T-cell (primary cell): ENCODE measurements around the gene GTF2A1. TPM values are rescaled to one million over a fixed set of nuclear protein-coding genes. Genes with fewer than 3 reads are reported as not detected.
A peak's percentile ranks its signal among the peaks of the same experiment; 100 is the strongest.

ENCODE experiments used
- ATAC-seq, 4 experiments: fragments of 200-7000 bp in 3 of 4; fragments of 150-1000 bp in 1 of 4; cut with Tn5 transposase; replicated peaks in 1 of 4; 1 replicate in 3 of 4; 2 replicates in 1 of 4; pipeline ENCODE4 v1.10.0; 2021; ENCODE audit warnings: moderate library complexity in 3 of 4, mild to moderate bottlenecking in 2 of 4, moderate number of reproducible peaks in 1 of 4
- CTCF ChIA-PET, 2 donors: fragments of 300-600 bp; sonication (Branson Sonifier 250); formaldehyde crosslinking; loops; one replicate each; lab custom pipeline; 2022; ENCODE audit warnings: antibody characterized with exemption in 2 of 2; lab: Charles Lee
- POLR2A ChIA-PET, 2 donors: fragments of 300-600 bp; sonication (Branson Sonifier 250); formaldehyde crosslinking; loops; one replicate each; lab custom pipeline; 2022; ENCODE audit warnings: antibody characterized with exemption in 2 of 2; lab: Charles Lee
- DNase-seq, 35 experiments: peaks; one replicate each; pipeline versions ENCODE4 v3.0.0 to v3.0.0-alpha.2; 2013 to 2023
- H3K27ac ChIP-seq: one replicate; pipeline ENCODE4 v1.5.1; 2013; ENCODE audit warnings: low read length
- H3K27me3 ChIP-seq, 2 experiments: replicated peaks in 1 of 2; 1 replicate in 1 of 2; 2 replicates in 1 of 2; pipeline versions ENCODE4 v1.6.1 to v1.7.0; 2013; ENCODE audit warnings: low read length in 1 of 2, mixed read lengths in 1 of 2; ENCODE audit not compliant: control insufficient read depth in 2 of 2, insufficient read depth in 2 of 2; ENCODE audit errors: extremely low read depth in 1 of 2
- H3K36me3 ChIP-seq, 2 donors: 1 replicate in 1 of 2; 2 replicates in 1 of 2; pipeline versions ENCODE4 v1.6.1 to v1.7.0; 2013; ENCODE audit warnings: low read length in 1 of 2; ENCODE audit not compliant: control insufficient read depth in 2 of 2, insufficient read depth in 1 of 2; ENCODE audit errors: extremely low read depth in 1 of 2
- H3K4me1 ChIP-seq, 2 experiments: 1 replicate in 1 of 2; 2 replicates in 1 of 2; pipeline versions ENCODE4 v1.6.1 to v1.7.0; 2013; ENCODE audit warnings: low read length in 2 of 2, mixed read lengths in 1 of 2; ENCODE audit not compliant: insufficient read depth in 2 of 2, control insufficient read depth in 1 of 2; ENCODE audit errors: extremely low read depth in 1 of 2
- H3K4me3 ChIP-seq, 2 donors: 1 replicate in 1 of 2; 2 replicates in 1 of 2; pipeline versions ENCODE4 v1.5.1 to v1.7.0; 2013; ENCODE audit warnings: mild to moderate bottlenecking in 2 of 2, low read length in 1 of 2, moderate library complexity in 1 of 2; ENCODE audit not compliant: control insufficient read depth in 1 of 2; ENCODE audit errors: extremely low read depth in 1 of 2
- H3K9me3 ChIP-seq: 2 replicates; pipeline ENCODE4 v1.7.0; 2013
- H3K27ac Mint-ChIP-seq, 2 donors: one replicate each; pipeline ENCODE4 v1.8.0; 2020 to 2021; ENCODE audit warnings: mild to moderate bottlenecking in 2 of 2, mixed read lengths in 2 of 2
- H3K27me3 Mint-ChIP-seq, 2 donors: one replicate each; pipeline ENCODE4 v1.8.0; 2021 to 2022; ENCODE audit warnings: mixed read lengths in 2 of 2
- H3K36me3 Mint-ChIP-seq: one replicate; pipeline ENCODE4 v1.8.0; 2021; ENCODE audit warnings: mixed read lengths
- H3K4me1 Mint-ChIP-seq, 3 donors: one replicate each; pipeline ENCODE4 v1.8.0; 2020 to 2022; ENCODE audit warnings: mixed read lengths in 3 of 3, mild to moderate bottlenecking in 1 of 3
- H3K4me3 Mint-ChIP-seq, 3 donors: one replicate each; pipeline ENCODE4 v1.8.0; 2020 to 2022; ENCODE audit warnings: mild to moderate bottlenecking in 3 of 3, mixed read lengths in 3 of 3, moderate library complexity in 3 of 3
- H3K9me3 Mint-ChIP-seq, 3 donors: one replicate each; pipeline ENCODE4 v1.8.0; 2020 to 2022; ENCODE audit warnings: mixed read lengths in 3 of 3
- WGBS: methylation state at CpG from one replicate; pipeline ENCODE4 v1.1.5; 2013; ENCODE audit warnings: missing lambda C conversion rate; ENCODE audit not compliant: insufficient coverage; 5-methylcytosine and 5-hydroxymethylcytosine counted together
- total RNA-seq, 35 experiments: library from RNA in 6 of 35; stranded (reverse) in 6 of 35; fragments of 120-200 nt in 1 of 35; gene quantifications; one replicate each; pipeline versions ENCODE4 v1.2.1 to v1.2.4 and lab custom pipeline; 2013 to 2026

GTF2A1 gene
- total RNA-seq, 5 donors from 2014 or later (not counting 1 experiment from before 2014, with no cell fraction given) = 21.2 to 34.1 (median 29.3) TPM

GRCh38 chr14:81179631-81180030, 41.1 kb downstream of the GTF2A1 start:
- ATAC-seq (no peak), DNase-seq (no peak)
- Mint-ChIP-seq H3K4me3 (no peak overlapping the region), H3K9me3 (no peaks in the 10 kb centered on the region), H3K27me3 (no peaks in the 10 kb centered on the region), H3K36me3 (peaks cover 32% of the 10 kb centered on the region), H3K27ac (peak overlapping the region in 1 of 2 donors; percentile 53), H3K4me1 (peaks cover 34 to 57% (median 38%) of the 10 kb centered on the region in 3 donors)
- H3K4me1 ChIP-seq = peaks cover 0 to 8% of the 10 kb centered on the region in 2 experiments
- H3K27me3 ChIP-seq = no peaks in the 10 kb centered on the region
- ChIA-PET POLR2A (interaction anchor here (0.5 to 1.5 kb wide), 4 partner anchors 32 to 50 kb away, joined by 3 read pairs; no protein-coding TSS in a partner anchor), CTCF (interaction anchor here (0.7 to 1.6 kb wide), 4 partner anchors 10 to 183 kb away, joined by 4 to 7 read pairs (median 5); partner anchors contain the start of gene GTF2A1 (in 1 of the 2))
- no peaks in the 10 kb centered on the region for H3K9me3 ChIP-seq
- WGBS = no CpG with 5 or more reads among the region's 2 CpGs
- peaks cover 0 to 31% of the 10 kb centered on the region in 2 donors for H3K36me3 ChIP-seq
- H3K4me3 ChIP-seq = no peak overlapping the region
- no peak overlapping the region for H3K27ac ChIP-seq

GRCh38 chr14:81178063-81178462, 42.7 kb downstream of the GTF2A1 start:
- peaks cover 23 to 48% (median 27%) of the 10 kb centered on the region in 3 donors for H3K4me1 Mint-ChIP-seq
- no peaks in the 10 kb centered on the region for H3K9me3 ChIP-seq
- peaks cover 26% of the 10 kb centered on the region for H3K36me3 Mint-ChIP-seq
- peaks cover 0 to 8% of the 10 kb centered on the region in 2 experiments for H3K4me1 ChIP-seq
- ChIA-PET POLR2A (interaction anchor here in 1 of 2 donors (1.2 kb wide), 1 partner anchor 41 kb away, joined by 4 read pairs; no protein-coding TSS in a partner anchor), CTCF (interaction anchor here in 1 of 2 donors (0.7 to 1.0 kb wide), 3 partner anchors 8 to 33 kb away, joined by 3 to 5 read pairs (median 4); no protein-coding TSS in a partner anchor)
- no peak overlapping the region for H3K4me3 Mint-ChIP-seq
- DNase-seq (no peak), ATAC-seq (no peak)
- no peaks in the 10 kb centered on the region for H3K9me3 Mint-ChIP-seq
- peak overlapping the region; percentile 45 for H3K27ac ChIP-seq
- H3K27ac Mint-ChIP-seq = peak overlapping the region; percentile 59 to 80
- H3K27me3 ChIP-seq = no peaks in the 10 kb centered on the region
- H3K36me3 ChIP-seq = peaks cover 0 to 15% of the 10 kb centered on the region in 2 donors
- H3K4me3 ChIP-seq = no peak overlapping the region
- no peaks in the 10 kb centered on the region for H3K27me3 Mint-ChIP-seq

GRCh38 chr14:81177225-81177624, 43.5 kb downstream of the GTF2A1 start:
- H3K4me3 ChIP-seq = no peak overlapping the region

GRCh38 chr14:81176241-81176640, 44.5 kb downstream of the GTF2A1 start:
- H3K36me3 ChIP-seq = peaks cover 0 to 4% of the 10 kb centered on the region in 2 donors
- H3K4me3 Mint-ChIP-seq = no peak overlapping the region
- ChIA-PET POLR2A (interaction anchor here in 1 of 2 donors (0.6 to 0.9 kb wide), 2 partner anchors 43 to 170 kb away, joined by 3 read pairs; no protein-coding TSS in a partner anchor), CTCF (interaction anchor here in 1 of 2 donors (0.7 to 1.3 kb wide), 2 partner anchors 20 to 382 kb away, joined by 3 read pairs; no protein-coding TSS in a partner anchor)
- no peaks in the 10 kb centered on the region for H3K9me3 ChIP-seq
- peaks cover 0 to 8% of the 10 kb centered on the region in 2 experiments for H3K4me1 ChIP-seq
- H3K27ac Mint-ChIP-seq = peak overlapping the region; percentile 46 to 66
- H3K9me3 Mint-ChIP-seq = no peaks in the 10 kb centered on the region
- no peaks in the 10 kb centered on the region for H3K27me3 ChIP-seq
- peaks cover 13% of the 10 kb centered on the region for H3K36me3 Mint-ChIP-seq
- H3K4me1 Mint-ChIP-seq = peaks cover 11 to 38% (median 12%) of the 10 kb centered on the region in 3 donors
- whole genome bisulfite sequencing = no CpG with 5 or more reads among the region's 3 CpGs
- DNase-seq (peak in 1 of 35 experiments; percentile 36), ATAC-seq (no peak)
- no peaks in the 10 kb centered on the region for H3K27me3 Mint-ChIP-seq
- no peak overlapping the region for H3K4me3 ChIP-seq
- H3K27ac ChIP-seq = peak overlapping the region; percentile 10

More at GRCh38 chr14:81177225-81177624, 43.5 kb downstream of the GTF2A1 start:
- peaks cover 20% of the 10 kb centered on the region for H3K36me3 Mint-ChIP-seq
- Histone ChIP-seq H3K9me3 (no peaks in the 10 kb centered on the region), H3K27me3 (no peaks in the 10 kb centered on the region), H3K4me1 (peaks cover 0 to 8% of the 10 kb centered on the region in 2 experiments), H3K36me3 (peaks cover 0 to 8% of the 10 kb centered on the region in 2 donors), H3K27ac (peak overlapping the region; percentile 45)
- ChIA-PET CTCF (no interaction called here), POLR2A (no interaction called here)
- H3K9me3 Mint-ChIP-seq = no peaks in the 10 kb centered on the region
- H3K4me1 Mint-ChIP-seq = peaks cover 17 to 42% (median 18%) of the 10 kb centered on the region in 3 donors
- H3K27me3 Mint-ChIP-seq = no peaks in the 10 kb centered on the region
- peak overlapping the region; percentile 59 to 80 for H3K27ac Mint-ChIP-seq
- H3K4me3 Mint-ChIP-seq = peak overlapping the region in 1 of 3 donors; percentile 12
- DNase-seq = no peak
- ATAC-seq = no peak
- no CpG with 5 or more reads among the region's 1 CpG for WGBS

GRCh38 chr14:81172881-81173280, 47.9 kb downstream of the GTF2A1 start:
- Mint-ChIP-seq H3K27ac (no peak overlapping the region), H3K4me3 (no peak overlapping the region), H3K4me1 (peaks cover 25 to 42% (median 31%) of the 10 kb centered on the region in 3 donors), H3K27me3 (no peaks in the 10 kb centered on the region), H3K36me3 (no peaks in the 10 kb centered on the region), H3K9me3 (no peaks in the 10 kb centered on the region)
- no peak overlapping the region for H3K4me3 ChIP-seq
- peaks cover 14 to 17% of the 10 kb centered on the region in 2 experiments for H3K4me1 ChIP-seq
- DNase-seq = no peak
- ChIA-PET CTCF (interaction anchor here (1.1 to 1.4 kb wide), 2 partner anchors 8 to 176 kb away, joined by 3 to 7 read pairs; no protein-coding TSS in a partner anchor), POLR2A (no interaction called here)
- no peaks in the 10 kb centered on the region for H3K27me3 ChIP-seq
- H3K27ac ChIP-seq = no peak overlapping the region
- no peak for ATAC-seq
- H3K36me3 ChIP-seq = no peaks in the 10 kb centered on the region
- no peaks in the 10 kb centered on the region for H3K9me3 ChIP-seq
- WGBS = 100% methylated on average over 2 of the region's 3 CpGs

- H3K27me3 Mint-ChIP-seq = no peaks in the 10 kb centered on the region
- no peaks in the 10 kb centered on the region for H3K36me3 Mint-ChIP-seq
- peaks cover 22 to 37% (median 30%) of the 10 kb centered on the region in 3 donors for H3K4me1 Mint-ChIP-seq
- ChIA-PET CTCF (interaction anchor here (0.7 to 1.4 kb wide), 3 partner anchors 9 to 1116 kb away, joined by 3 to 7 read pairs (median 3); no protein-coding TSS in a partner anchor), POLR2A (no interaction called here)
- Histone ChIP-seq H3K4me1 (peaks cover 10 to 17% of the 10 kb centered on the region in 2 experiments), H3K36me3 (no peaks in the 10 kb centered on the region), H3K4me3 (no peak overlapping the region), H3K9me3 (no peaks in the 10 kb centered on the region), H3K27me3 (no peaks in the 10 kb centered on the region), H3K27ac (no peak overlapping the region)
- DNase-seq = no peak
- H3K9me3 Mint-ChIP-seq = no peaks in the 10 kb centered on the region
- H3K27ac Mint-ChIP-seq = no peak overlapping the region
- ATAC-seq = no peak
- WGBS = no CpG with 5 or more reads among the region's 2 CpGs
- H3K4me3 Mint-ChIP-seq = no peak overlapping the region
Observed at GRCh38 chr14:81172353-81172752, 48.4 kb downstream of the GTF2A1 start.
